ENCODE measurements around the gene SMIM36.
A peak's percentile ranks its signal among the peaks of the same experiment; 100 is the strongest.

SMIM36 gene

GRCh38 chr17:55420067-55420775 lies 91.0 kb downstream of the SMIM36 start:
- H3K4me2 ChIP-seq: peak overlapping the region; percentile 76
- no peaks in the 10 kb centered on the region for H3K27me3 ChIP-seq (ENCODE audit: insufficient read depth, low read depth)
- H3K4me1 ChIP-seq (ENCODE audit: low read depth, poor library complexity, severe bottlenecking): peaks cover 51% of the 10 kb centered on the region
- no peaks in the 10 kb centered on the region for H4K20me1 ChIP-seq (ENCODE audit: insufficient read depth)
- H3K27ac ChIP-seq: no peak overlapping the region
- H3K79me2 ChIP-seq (ENCODE audit: insufficient read depth, low read depth): peaks cover 18% of the 10 kb centered on the region; the same call in 1 of the 2 replicates
- peak overlapping the region; percentile 89 for H2AFZ ChIP-seq (ENCODE audit: low read depth)
- H3K9ac ChIP-seq: peak overlapping the region; percentile 70; the same call in 1 of the 2 replicates
- H3K36me3 ChIP-seq (ENCODE audit: insufficient read depth): no peaks in the 10 kb centered on the region
- no peak for TF ChIP-seq CTCF (conservative IDR thresholded peaks at IDR 0.05; ENCODE audit: low read depth, low read length)
- H3K4me3 ChIP-seq (IDR thresholded peaks at IDR 0.05; ENCODE audit: insufficient read depth, low read depth, low read length): no peak overlapping the region

DNA sequence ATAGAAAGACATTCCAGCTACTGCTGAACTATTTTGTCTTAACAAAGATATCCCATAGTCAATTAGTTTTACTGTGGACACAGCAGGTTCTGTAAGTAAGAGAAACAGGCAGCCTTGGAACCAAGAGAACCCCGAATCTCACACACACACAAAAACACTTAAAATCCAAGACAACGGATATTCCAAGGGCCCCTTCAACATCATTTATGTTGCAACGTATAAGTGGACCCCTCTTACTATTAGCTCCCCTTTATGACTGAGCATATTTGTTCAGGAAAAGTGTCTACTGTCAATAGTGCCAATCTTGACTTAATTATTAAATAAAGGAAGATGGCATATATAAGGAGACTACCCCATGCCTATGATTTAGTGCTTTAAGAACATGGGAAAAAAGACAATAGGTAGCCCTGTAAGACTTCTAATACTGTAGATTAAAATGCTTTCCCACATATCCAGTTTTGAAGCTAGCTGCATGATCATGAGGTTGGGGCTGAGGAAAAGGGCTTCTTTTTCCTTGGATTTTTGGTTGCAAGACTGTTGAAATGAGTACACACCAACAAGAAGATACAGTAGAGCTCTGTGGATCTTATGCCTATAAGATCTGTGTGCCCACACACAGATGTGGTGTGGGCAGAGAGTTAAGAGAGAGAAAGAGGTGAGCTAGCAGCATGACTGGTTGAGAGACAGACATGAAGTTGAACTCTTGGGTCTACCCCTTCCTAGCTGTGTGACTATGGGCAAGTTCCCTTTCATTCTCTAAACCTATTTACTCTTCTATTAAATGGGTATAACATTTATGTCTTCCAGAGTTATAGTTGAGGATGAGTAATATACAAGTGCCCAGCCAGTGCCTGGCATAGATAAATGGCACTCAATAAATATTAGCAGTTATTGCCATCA lies 92.6 kb downstream of the SMIM36 start:
- H3K79me2 ChIP-seq (ENCODE audit: insufficient read depth, low read depth): peaks cover 18% of the 10 kb centered on the region; the same call in 1 of the 2 replicates
- no peak overlapping the region for H3K4me2 ChIP-seq
- H3K36me3 ChIP-seq (ENCODE audit: insufficient read depth): no peaks in the 10 kb centered on the region
- no peaks in the 10 kb centered on the region for H4K20me1 ChIP-seq (ENCODE audit: insufficient read depth)
- no peaks in the 10 kb centered on the region for H3K27me3 ChIP-seq (ENCODE audit: insufficient read depth, low read depth)
- no peak overlapping the region for H2AFZ ChIP-seq (ENCODE audit: low read depth)
- no peak for TF ChIP-seq CTCF (conservative IDR thresholded peaks at IDR 0.05; ENCODE audit: low read depth, low read length)
- no peak overlapping the region for H3K4me3 ChIP-seq (IDR thresholded peaks at IDR 0.05; ENCODE audit: insufficient read depth, low read depth, low read length)
- peaks cover 35% of the 10 kb centered on the region for H3K4me1 ChIP-seq (ENCODE audit: low read depth, poor library complexity, severe bottlenecking)
- no peak overlapping the region for H3K9ac ChIP-seq
- H3K27ac ChIP-seq: no peak overlapping the region

DNA sequence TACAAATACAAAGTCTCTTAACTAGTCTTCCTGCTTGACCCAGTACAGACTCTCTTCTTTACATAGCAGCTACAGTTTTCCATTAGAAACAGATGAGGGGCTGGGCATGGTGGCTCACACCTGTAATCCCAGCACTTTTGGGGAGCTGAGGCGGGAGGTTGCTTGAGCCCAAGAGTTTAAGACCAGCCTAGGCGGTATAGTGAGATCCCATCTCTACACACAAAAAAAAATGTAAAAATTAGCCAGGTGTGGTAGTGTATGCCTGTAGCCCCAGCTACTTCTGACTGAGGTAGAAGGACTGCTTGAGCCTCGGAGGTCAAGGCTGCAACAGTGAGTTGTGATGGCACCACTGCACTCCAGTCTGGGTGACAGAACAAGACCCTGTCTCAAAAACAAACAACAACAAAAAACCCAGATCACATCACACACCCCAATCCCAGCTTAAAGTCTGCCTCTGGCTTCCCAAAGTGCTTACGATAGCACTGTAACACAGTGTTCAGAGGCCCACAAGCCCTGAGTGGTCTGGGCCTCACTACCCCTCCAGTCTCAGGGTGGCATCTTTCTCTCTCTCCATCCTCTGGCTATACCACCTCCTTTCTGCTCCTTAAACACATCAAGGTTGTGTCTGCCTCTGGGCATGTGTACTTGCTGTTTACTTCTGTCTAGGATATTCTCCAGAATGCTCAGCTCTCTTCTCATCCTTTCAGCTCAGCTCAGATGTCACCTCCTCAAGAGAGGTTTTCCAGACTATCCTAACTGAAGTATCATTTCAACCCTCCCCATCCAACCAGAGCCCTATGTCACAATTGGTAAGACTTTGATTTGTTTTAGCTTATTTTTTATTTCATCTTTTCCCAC lies 93.6 kb downstream of the SMIM36 start:
- no peak overlapping the region for H3K4me3 ChIP-seq (IDR thresholded peaks at IDR 0.05; ENCODE audit: insufficient read depth, low read depth, low read length)
- peaks cover 25% of the 10 kb centered on the region for H3K4me1 ChIP-seq (ENCODE audit: low read depth, poor library complexity, severe bottlenecking)
- no peaks in the 10 kb centered on the region for H4K20me1 ChIP-seq (ENCODE audit: insufficient read depth)
- peaks cover 18% of the 10 kb centered on the region; the same call in 1 of the 2 replicates for H3K79me2 ChIP-seq (ENCODE audit: insufficient read depth, low read depth)
- no peak overlapping the region for H3K4me2 ChIP-seq
- no peak overlapping the region for H2AFZ ChIP-seq (ENCODE audit: low read depth)
- H3K36me3 ChIP-seq (ENCODE audit: insufficient read depth): no peaks in the 10 kb centered on the region
- H3K27me3 ChIP-seq (ENCODE audit: insufficient read depth, low read depth): no peaks in the 10 kb centered on the region
- H3K27ac ChIP-seq: no peak overlapping the region
- no peak for TF ChIP-seq CTCF (conservative IDR thresholded peaks at IDR 0.05; ENCODE audit: low read depth, low read length)
- no peak overlapping the region for H3K9ac ChIP-seq

- no peaks in the 10 kb centered on the region for H3K36me3 ChIP-seq (ENCODE audit: insufficient read depth)
- no peaks in the 10 kb centered on the region for H4K20me1 ChIP-seq (ENCODE audit: insufficient read depth)
- TF ChIP-seq CTCF (conservative IDR thresholded peaks at IDR 0.05; ENCODE audit: low read depth, low read length): no peak
- H3K27me3 ChIP-seq (ENCODE audit: insufficient read depth, low read depth): no peaks in the 10 kb centered on the region
- no peak overlapping the region for H3K4me3 ChIP-seq (IDR thresholded peaks at IDR 0.05; ENCODE audit: insufficient read depth, low read depth, low read length)
- H3K4me2 ChIP-seq: no peak overlapping the region
- no peak overlapping the region for H3K27ac ChIP-seq
- H3K79me2 ChIP-seq (ENCODE audit: insufficient read depth, low read depth): peaks cover 18% of the 10 kb centered on the region; the same call in 1 of the 2 replicates
- H3K9ac ChIP-seq: no peak overlapping the region
- H3K4me1 ChIP-seq (ENCODE audit: low read depth, poor library complexity, severe bottlenecking): peaks cover 20% of the 10 kb centered on the region
- H2AFZ ChIP-seq (ENCODE audit: low read depth): no peak overlapping the region
Observed at GRCh38 chr17:55416470-55417052, 94.7 kb downstream of the SMIM36 start.
